Renal cortex interstitium (tissue), 11 donors: ENCODE results near the gene STAT3. TPM values are rescaled to one million over a fixed set of nuclear protein-coding genes. Genes with fewer than 3 reads are reported as not detected.
A peak's percentile ranks its signal among the peaks of the same experiment; 100 is the strongest.
"Not testable (repeated sequence)": the region's sequence is repeated elsewhere in the genome, so short reads cannot be mapped to it uniquely, and the experiment has no call there.

Experiments
- DNase-seq, 11 donors: peaks; one replicate each; pipeline ENCODE4 v3.0.0-alpha.2; 2013; ENCODE audit warnings: low read depth in 9 of 11, low spot score in 4 of 11; ENCODE audit errors: extremely low read depth in 1 of 11
- polyA plus RNA-seq, 3 donors: library from polyadenylated mRNA; unstranded; fragments of 120-200 nt; gene quantifications; one replicate each; pipeline ENCODE4 v1.2.1, GENCODE V29; 2013; ENCODE audit not compliant: insufficient read length in 3 of 3

STAT3 gene
- polyA plus RNA-seq, 3 donors, result 58.1 to 81.2 (median 58.9) TPM

DNA sequence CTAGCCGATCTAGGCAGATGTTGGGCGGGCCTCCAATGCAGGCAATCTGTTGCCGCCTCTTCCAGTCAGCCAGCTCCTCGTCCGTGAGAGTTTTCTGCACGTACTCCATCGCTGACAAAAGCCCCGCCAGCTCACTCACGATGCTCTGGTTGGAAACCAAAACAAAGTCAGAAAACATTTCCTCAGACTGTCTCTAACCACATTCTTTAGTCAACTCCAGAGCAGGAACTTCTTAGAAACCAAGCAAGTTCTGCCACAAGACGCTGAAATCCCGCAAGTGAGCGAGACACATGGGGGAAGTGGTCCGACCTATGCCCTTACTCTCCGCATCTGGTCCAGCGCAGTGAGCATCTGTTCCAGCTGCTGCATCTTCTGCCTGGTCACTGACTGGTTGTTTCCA is 50.8 kb downstream of the STAT3 start:
- DNase-seq, result no peak

DNA sequence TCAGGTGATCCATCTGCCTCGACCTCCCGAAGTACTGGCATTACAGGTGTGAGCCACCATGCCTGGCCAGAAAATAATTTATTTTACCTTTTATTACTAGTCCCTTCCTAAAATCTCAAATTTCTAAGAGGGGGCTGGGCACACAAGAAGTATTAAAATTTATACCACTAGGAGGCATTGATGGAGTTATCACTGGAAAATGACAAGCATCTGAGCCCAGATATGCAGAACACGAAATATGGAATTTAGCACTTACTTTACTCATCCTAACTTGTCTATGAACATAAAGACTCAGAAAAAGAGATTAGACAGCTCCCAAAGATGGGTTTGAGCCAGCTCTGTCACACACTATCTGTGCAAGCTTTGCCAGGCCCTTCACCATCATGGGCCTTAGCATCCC is 53.6 kb downstream of the STAT3 start:
- no peak for DNase-seq

DNA sequence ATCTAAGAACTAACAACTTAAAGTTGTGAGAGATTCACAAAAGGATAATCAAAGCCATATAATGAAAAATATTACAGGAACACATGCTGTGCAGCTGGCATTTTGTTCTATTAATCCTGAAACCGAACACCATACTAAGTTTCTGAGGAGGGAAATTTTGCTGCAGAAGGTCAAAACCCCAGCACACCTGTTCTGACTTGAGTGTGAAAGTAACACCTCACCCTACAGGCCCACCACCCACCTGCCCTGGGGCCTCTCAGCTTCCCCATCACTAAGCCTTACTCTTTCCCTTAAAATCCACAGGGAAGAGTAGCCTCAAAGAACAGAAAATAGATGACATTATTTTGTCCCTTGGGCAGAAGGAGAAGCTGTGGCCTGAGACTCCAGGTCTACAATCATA is 55.2 kb downstream of the STAT3 start:
- DNase-seq, result no peak

DNA sequence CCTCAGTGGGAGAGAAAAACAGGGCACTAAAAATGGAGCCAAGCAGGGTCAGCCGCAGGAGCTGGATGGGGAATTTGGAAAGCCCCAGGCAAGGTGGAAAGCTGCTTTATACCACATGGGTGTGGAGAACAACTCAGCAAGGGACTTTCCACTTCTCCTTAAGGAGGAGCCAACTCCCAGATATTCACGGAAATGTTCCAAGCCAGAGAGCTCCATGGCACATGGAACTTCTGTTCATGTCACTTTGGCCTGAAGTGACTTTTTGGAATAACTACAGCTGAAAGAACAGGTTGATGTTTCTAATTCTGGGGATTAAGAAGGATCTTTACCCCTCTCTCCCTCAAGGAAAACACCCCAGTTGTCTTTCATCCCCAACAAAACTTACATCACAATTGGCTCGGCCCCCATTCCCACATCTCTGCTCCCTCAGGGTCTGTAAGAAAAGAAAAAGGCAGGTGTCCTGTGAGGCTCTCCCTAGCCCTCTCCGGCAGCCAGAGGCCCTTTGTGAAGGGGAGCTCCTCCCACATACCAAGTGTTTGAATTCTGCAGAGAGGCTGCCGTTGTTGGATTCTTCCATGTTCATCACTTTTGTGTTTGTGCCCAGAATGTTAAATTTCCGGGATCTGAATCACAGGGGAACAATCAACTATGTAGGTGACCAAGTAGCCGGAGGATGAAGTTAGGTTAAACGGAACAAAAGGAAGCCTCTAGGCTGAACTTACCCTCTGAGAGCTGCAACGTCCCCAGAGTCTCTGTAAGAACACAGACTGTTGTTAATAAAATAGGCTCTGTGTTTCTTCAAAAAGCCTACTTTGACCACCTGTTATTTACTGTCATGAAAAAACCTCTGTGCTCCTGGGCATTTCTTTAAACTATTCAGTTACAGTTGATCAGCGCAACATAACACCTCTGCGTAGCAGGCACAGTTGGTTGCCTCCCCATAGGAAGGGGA is 58.9 kb downstream of the STAT3 start:
- no peak for DNase-seq

DNA sequence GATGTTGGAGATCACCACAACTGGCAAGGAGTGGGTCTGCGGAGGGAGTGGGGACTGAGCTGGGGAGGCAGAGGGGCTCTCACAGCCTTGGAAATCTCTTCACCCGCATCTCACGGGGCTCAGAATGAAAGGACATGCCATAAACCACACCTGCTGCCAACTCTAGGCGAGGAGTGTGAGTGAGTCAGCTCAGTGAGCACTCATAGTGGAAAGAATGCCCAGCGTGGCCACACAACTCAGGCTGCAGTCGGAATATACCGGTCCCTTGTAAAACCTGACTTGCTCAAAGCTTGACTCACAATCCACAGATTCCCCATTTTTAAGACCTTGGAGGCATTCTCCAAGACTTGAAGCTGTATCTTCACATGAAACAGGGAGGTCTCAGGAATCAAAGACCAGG is 63.2 kb downstream of the STAT3 start:
- DNase-seq, result no peak

- no peak for DNase-seq
These were observed 64.9 kb downstream of the STAT3 start for GRCh38 chr17:42323268-42323773.

DNA sequence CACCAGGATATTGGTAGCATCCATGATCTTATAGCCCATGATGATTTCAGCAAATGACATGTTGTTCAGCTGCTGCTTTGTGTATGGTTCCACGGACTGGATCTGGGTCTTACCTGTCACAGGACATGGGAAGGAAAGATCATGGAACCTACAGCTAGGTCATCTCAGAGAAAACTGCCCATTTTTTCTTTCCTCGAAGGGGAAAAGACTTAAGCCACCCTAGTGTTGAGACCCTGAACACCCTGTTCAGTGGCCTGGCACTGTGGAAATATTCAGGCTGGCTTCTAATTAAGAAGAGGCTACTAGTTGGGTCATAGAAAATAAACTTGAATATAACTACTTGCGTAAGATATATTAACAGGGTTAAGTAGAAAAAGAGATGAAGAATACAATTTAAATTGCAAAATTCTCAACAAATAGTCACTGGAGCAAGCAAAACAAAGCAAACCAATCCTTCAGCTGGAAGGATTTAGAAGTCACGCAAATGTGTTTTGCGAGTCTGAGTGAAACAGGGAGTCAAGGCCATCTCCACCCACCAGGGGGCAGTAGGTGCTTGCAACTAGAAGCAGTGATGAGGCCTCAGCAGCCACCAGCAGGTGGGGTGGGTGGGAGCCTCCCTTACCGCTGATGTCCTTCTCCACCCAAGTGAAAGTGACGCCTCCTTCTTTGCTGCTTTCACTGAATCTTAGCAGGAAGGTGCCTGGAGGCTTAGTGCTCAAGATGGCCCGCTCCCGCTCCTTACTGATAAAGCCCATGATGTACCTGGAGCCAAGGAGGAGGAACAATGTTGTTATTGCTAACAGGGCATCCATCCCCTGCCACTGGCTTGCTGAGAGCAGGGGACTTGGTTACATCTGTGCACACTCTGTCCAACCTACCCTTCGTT is 65.6 kb downstream of the STAT3 start:
- peak; percentile 79 to 91 (median 86) for DNase-seq

GRCh38 chr17:42321555-42321954 is 66.7 kb downstream of the STAT3 start:
- DNase-seq, result no peak

DNA sequence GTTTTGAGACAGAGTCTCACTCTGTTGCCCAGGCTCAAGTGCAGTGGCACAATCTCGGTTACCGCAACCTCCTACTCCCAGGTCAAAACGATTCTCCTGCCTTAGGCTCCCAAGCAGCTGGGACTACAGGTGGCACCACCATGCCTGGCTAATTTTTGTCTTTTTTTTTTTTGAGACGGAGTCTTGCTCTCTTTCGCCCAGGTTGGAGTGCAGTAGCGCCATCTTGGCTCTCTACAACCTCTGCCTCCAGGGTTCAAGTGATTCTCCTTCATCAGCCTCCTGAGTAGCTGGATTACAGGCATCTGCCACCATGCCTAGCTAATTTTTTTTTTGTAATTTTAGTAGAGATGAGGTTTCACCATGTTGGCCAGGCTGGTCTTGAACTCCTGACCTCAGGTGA is 70.3 kb downstream of the STAT3 start:
- DNase-seq, result not testable (repeated sequence)

GRCh38 chr17:42317266-42317845 is 70.9 kb downstream of the STAT3 start:
- no peak for DNase-seq

DNA sequence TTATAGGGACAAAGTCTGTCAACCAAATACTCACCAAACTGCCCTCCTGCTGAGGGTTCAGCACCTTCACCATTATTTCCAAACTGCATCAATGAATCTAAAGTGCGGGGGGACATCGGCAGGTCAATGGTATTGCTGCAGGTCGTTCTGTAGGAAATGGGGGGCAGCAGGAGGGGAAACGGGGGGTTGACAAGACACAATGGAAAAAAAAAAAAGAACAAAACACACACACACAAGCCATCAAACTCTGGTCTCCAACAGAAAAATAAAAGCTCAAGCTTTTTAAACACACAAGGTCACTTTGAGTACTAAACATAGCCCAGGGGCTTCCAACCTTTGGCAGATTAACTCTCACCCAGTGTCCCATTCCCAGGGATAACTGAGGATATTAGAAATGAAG is 71.5 kb downstream of the STAT3 start:
- no peak for DNase-seq

- DNase-seq, result no peak
These were observed 72.7 kb downstream of the STAT3 start for GRCh38 chr17:42315402-42316156.

DNA sequence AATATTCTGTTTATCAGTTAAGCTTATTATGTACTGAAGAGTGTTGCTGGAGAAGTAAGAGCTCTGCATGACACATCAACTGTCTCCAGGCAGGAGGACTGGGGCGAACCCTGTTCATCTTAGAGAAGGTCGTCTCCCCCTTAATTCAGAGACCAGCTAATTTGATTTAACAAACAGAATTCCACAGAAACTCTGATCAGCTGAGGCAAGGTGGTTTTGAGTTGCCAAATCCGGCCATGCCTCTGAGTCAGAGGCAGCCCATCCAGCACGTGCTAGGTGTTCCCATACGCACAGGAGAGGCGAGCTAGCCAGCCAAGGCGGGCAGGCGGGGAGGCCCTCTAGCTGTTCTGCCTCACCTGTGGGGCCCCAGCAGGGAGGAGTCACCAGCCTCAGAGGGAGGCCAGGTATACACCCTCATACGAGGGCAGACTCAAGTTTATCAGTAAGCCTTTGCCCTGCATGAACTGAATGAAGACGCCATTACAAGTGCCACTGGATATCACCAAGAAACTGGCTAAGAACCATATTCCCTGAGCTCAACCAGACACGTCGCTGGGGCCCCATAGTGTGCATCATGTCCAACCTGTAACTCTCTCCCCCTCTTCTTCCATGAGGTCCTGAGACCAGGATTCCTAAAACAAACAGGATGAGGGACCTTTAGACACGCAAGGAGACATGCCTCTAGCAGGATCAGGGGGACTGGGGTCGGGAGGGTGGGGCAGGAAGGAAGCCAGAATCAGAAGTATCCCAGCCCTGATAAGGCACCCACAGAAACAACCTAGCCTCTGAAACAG is 74.3 kb downstream of the STAT3 start:
- no peak for DNase-seq

DNA sequence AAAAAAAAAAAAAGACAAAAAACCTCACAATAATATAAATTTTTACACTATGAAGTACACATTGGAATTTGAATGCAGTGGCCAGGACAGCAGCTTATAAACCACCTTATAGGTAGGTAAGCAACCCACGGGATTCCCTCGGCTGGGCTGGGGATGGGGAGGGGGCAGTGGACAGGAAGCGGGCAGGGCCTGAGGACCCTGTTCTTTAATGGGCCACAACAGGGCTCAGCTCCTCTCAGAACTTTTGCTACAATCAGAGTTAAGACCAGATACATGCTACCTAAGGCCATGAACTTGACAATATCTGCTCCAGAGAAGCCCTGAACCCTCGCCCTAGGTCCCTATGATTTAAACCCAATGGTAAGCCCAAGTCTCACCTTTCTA is 74.9 kb downstream of the STAT3 start:
- DNase-seq, result no peak

GRCh38 chr17:42312285-42313130 is 75.7 kb downstream of the STAT3 start:
- DNase-seq, result peak; percentile 41 to 85 (median 77)

DNA sequence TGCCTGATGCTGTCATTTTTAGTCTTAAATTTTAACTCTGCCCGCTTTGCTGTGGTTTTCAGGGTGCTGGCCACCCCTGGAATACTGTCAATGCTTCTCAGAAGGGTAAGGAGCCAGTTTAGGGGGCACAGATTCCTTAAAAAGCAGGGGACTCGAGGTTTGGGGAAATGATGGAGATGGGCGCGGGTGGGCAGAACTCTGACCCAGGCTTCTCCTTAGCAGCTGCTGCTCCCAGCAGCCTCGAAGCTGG is 76.3 kb downstream of the STAT3 start:
- no peak for DNase-seq

DNA sequence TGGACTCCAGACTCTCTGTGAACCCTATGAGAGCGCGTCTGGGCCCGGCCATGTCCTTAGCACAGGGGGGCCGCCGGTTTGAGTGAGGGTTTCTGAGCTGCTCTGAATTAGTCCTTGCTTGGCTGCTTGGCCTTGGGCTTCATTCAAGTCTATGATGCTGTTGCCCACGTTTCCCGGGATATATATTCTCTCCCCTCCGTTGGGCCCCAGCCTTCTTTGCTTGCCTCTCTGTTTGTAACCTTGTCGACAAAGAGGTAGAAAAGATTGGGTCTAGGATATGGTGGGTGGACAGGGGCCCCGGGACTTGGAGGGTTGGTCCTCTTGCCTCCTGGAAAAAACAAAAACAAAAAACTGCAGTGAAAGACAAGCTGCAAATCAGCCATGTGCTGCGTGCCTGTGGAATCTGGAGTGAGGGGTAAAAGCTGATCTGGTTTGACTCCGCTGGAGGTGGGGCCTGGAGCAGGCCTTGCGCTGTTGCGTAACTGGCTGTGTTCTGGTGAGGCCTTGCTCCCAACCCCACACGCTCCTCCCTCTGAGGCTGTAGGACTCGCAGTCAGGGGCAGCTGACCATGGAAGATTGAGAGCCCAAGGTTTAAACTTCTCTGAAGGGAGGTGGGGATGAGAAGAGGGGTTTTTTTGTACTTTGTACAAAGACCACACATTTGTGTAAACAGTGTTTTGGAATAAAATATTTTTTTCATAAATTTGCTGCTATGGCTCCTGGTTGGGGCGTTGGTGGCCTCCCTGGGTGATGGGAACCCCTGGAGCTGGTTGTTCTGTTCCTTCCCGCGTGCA is 76.8 kb downstream of the STAT3 start:
- DNase-seq, result peak; percentile 61 to 91 (median 80)
